OCI-LY1 (cell line): Measurements from ENCODE around the gene CLDN19.

Experiments used
- EZH2 ChIP-seq: fragments of 200-600 bp; sonication (generic), shearing (Covaris generic); IDR thresholded peaks from 2 replicates; pipeline ENCODE4 v1.8.0; 2017; ENCODE audit warnings: borderline replicate concordance, mixed run types, mild to moderate bottlenecking, antibody characterized with exemption, low read length, moderate library complexity, mixed read lengths
- TF ChIP-seq, protein P1 (sequence below): fragments of 200-600 bp; sonication (generic), shearing (Covaris generic); IDR thresholded peaks from 2 replicates; pipeline ENCODE4 v1.5.1; 2017; ENCODE audit warnings: mild to moderate bottlenecking, antibody characterized with exemption, low read length, moderate library complexity, mixed read lengths

DNA sequence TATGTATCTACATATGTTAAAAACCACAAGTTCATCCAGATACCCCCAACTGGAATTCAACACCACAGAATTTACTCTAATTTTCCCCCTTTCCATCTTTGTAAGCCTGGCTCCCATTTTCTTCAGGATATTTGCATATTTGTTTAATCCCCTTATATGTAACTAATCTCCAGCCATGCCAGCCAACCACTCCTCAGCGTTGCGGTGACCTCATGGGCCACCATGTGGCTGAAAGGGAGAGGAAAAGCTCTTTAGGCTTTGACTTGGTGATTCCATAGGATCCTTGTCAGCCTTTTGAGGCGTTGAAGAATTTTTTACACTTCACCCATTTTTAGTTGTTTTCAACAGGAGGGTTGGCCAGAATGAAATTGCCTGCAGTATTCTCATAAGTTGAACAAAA, 10.0 kb downstream of the CLDN19 start:
- TF ChIP-seq, protein P1, sequence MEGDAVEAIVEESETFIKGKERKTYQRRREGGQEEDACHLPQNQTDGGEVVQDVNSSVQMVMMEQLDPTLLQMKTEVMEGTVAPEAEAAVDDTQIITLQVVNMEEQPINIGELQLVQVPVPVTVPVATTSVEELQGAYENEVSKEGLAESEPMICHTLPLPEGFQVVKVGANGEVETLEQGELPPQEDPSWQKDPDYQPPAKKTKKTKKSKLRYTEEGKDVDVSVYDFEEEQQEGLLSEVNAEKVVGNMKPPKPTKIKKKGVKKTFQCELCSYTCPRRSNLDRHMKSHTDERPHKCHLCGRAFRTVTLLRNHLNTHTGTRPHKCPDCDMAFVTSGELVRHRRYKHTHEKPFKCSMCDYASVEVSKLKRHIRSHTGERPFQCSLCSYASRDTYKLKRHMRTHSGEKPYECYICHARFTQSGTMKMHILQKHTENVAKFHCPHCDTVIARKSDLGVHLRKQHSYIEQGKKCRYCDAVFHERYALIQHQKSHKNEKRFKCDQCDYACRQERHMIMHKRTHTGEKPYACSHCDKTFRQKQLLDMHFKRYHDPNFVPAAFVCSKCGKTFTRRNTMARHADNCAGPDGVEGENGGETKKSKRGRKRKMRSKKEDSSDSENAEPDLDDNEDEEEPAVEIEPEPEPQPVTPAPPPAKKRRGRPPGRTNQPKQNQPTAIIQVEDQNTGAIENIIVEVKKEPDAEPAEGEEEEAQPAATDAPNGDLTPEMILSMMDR: no peak
- TF ChIP-seq EZH2: no peak
